ENCODE measurements around the gene ACY1.

Gene ACY1

GRCh38 chr3:52015438-52016228 lies 32.3 kb downstream of the ACY1 start:
- H3K4me1 ChIP-seq (ENCODE audit: insufficient read depth, low read length), result no peaks in the 10 kb centered on the region
- no peaks in the 10 kb centered on the region for H3K27me3 ChIP-seq (ENCODE audit: insufficient read depth, low read length)
- H3K27ac ChIP-seq (ENCODE audit: low read depth, low read length), result no peak overlapping the region
- no peaks in the 10 kb centered on the region for H3K36me3 ChIP-seq (ENCODE audit: insufficient read depth, low read length)
- WGBS, result 91% methylated on average over 13 of the region's 13 CpGs
- H3K9ac ChIP-seq (ENCODE audit: low read depth, low read length), result no peak overlapping the region
- no peak overlapping the region for H3K4me3 ChIP-seq (ENCODE audit: low read length)
- H3K9me3 ChIP-seq (ENCODE audit: insufficient read depth, low read depth, low read length), result no peaks in the 10 kb centered on the region

DNA sequence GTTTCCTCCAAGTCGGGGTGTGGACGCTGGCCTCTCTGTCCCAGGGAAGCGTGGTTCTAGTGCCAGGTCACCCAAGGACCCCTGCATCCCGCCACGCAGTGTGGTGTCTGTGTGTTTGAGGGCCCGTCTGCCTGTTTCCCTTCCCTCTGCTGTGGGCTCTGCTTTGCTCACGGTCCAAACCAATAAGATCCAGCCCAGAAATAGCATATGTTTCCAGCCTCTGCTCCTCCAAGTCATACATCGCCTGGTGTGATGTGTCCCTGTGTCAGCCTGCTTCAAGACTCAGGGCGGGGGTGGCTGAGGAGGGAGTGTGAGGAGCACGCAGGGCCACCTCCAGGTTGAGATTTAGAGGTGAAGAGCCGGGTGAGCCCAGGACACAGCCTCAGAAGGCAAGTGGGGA lies 34.3 kb downstream of the ACY1 start:
- H3K36me3 ChIP-seq (ENCODE audit: insufficient read depth, low read length), result no peaks in the 10 kb centered on the region
- H3K27ac ChIP-seq (ENCODE audit: low read depth, low read length), result no peak overlapping the region
- WGBS, result 90% methylated on average over 11 of the region's 11 CpGs
- no peaks in the 10 kb centered on the region for H3K27me3 ChIP-seq (ENCODE audit: insufficient read depth, low read length)
- H3K9me3 ChIP-seq (ENCODE audit: insufficient read depth, low read depth, low read length), result no peaks in the 10 kb centered on the region
- no peak overlapping the region for H3K9ac ChIP-seq (ENCODE audit: low read depth, low read length)
- H3K4me1 ChIP-seq (ENCODE audit: insufficient read depth, low read length), result peaks cover 2% of the 10 kb centered on the region
- H3K4me3 ChIP-seq (ENCODE audit: low read length), result no peak overlapping the region

DNA sequence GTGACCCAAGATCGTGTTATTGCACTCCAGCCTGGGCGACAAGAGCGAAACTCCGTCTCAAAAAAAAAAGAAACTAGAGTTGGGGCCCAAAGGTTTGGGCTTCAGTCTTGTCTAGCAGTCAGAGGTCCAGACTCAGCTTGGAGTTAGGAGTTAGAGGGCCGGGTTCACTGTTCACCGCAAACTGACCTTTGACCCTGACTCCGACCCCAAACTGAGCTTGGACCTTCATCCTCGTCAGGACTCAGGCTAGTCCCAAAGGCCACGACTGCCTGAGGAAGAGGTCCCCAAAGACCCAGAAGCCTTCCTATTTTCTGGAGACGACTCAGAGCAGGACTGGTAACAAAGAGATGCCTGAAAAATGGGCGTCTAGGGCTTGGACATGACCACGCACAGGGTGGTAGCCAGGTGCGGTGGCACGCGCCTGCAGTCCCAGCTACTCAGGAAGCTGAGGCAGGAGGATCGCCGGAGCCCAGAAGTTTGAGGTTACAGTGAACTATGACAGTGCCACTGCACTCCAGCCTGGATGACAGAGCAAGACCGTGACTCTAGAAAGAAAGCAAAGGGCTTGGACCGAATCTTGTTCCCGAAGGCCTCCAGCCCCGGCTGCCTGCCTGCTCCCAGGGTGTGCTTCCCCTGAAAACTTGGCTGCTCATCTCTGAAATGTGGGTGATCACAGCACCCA lies 35.1 kb downstream of the ACY1 start:
- no peak overlapping the region for H3K9ac ChIP-seq (ENCODE audit: low read depth, low read length)
- H3K27me3 ChIP-seq (ENCODE audit: insufficient read depth, low read length), result no peaks in the 10 kb centered on the region
- 93% methylated on average over 21 of the region's 21 CpGs for WGBS
- peaks cover 8% of the 10 kb centered on the region for H3K4me1 ChIP-seq (ENCODE audit: insufficient read depth, low read length)
- no peak overlapping the region for H3K4me3 ChIP-seq (ENCODE audit: low read length)
- H3K27ac ChIP-seq (ENCODE audit: low read depth, low read length), result no peak overlapping the region
- H3K36me3 ChIP-seq (ENCODE audit: insufficient read depth, low read length), result no peaks in the 10 kb centered on the region
- H3K9me3 ChIP-seq (ENCODE audit: insufficient read depth, low read depth, low read length), result no peaks in the 10 kb centered on the region

DNA sequence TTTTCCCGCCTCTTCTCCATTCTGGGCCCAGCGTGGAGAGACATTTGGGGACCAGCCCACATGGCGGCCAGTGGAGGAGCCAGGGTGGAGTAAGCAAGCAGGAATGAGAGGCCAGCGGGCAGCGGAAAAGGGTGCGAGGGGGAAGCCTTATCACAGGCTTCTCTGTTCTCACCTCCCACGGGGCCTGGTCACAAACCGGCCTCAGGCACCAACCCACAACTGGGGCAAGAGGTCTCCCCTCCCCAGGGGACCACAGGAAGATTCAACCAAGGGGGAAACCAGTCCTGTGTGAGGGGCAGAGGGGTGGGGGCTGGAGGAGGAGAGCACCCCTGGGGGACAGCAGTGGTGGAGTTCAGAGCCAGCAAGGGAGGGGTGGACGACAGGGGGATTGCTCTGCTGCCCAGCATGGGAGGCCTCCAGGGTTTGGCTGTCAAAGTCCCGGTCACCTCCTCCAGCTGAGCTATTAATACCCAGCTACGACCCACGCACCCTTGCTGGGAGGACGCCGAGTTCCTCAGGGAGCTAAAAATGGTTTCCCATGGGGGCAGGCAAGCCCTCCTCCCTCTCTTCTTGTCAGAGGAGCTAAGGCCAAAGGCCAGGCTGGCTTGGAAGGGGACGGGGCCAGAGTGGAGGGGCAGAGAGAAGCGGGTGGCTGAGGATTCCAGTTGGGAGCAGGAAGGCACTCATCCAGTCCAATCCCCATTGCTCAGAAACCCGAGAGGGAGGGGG lies 36.2 kb downstream of the ACY1 start:
- H3K4me1 ChIP-seq (ENCODE audit: insufficient read depth, low read length), result peaks cover 8% of the 10 kb centered on the region
- no peak overlapping the region for H3K27ac ChIP-seq (ENCODE audit: low read depth, low read length)
- 88% methylated on average over 17 of the region's 17 CpGs for WGBS
- H3K36me3 ChIP-seq (ENCODE audit: insufficient read depth, low read length), result no peaks in the 10 kb centered on the region
- no peaks in the 10 kb centered on the region for H3K27me3 ChIP-seq (ENCODE audit: insufficient read depth, low read length)
- no peaks in the 10 kb centered on the region for H3K9me3 ChIP-seq (ENCODE audit: insufficient read depth, low read depth, low read length)
- no peak overlapping the region for H3K4me3 ChIP-seq (ENCODE audit: low read length)
- H3K9ac ChIP-seq (ENCODE audit: low read depth, low read length), result no peak overlapping the region

- Histone ChIP-seq H3K27me3 (ENCODE audit: insufficient read depth, low read length) (no peaks in the 10 kb centered on the region), H3K27ac (ENCODE audit: low read depth, low read length) (no peak overlapping the region), H3K9ac (ENCODE audit: low read depth, low read length) (no peak overlapping the region), H3K36me3 (ENCODE audit: insufficient read depth, low read length) (no peaks in the 10 kb centered on the region), H3K9me3 (ENCODE audit: insufficient read depth, low read depth, low read length) (no peaks in the 10 kb centered on the region), H3K4me1 (ENCODE audit: insufficient read depth, low read length) (peaks cover 8% of the 10 kb centered on the region), H3K4me3 (ENCODE audit: low read length) (no peak overlapping the region)
- 94% methylated on average over 7 of the region's 7 CpGs for WGBS
Measured at GRCh38 chr3:52020796-52021195, 37.5 kb downstream of the ACY1 start.

- Histone ChIP-seq H3K27ac (ENCODE audit: low read depth, low read length) (no peak overlapping the region), H3K9me3 (ENCODE audit: insufficient read depth, low read depth, low read length) (no peaks in the 10 kb centered on the region), H3K9ac (ENCODE audit: low read depth, low read length) (no peak overlapping the region), H3K36me3 (ENCODE audit: insufficient read depth, low read length) (no peaks in the 10 kb centered on the region), H3K27me3 (ENCODE audit: insufficient read depth, low read length) (no peaks in the 10 kb centered on the region), H3K4me1 (ENCODE audit: insufficient read depth, low read length) (peaks cover 8% of the 10 kb centered on the region), H3K4me3 (ENCODE audit: low read length) (no peak overlapping the region)
- WGBS, result 89% methylated on average over 10 of the region's 10 CpGs
Measured at GRCh38 chr3:52021489-52022268, 38.3 kb downstream of the ACY1 start.

- H3K9ac ChIP-seq (ENCODE audit: low read depth, low read length), result no peak overlapping the region
- peaks cover 8% of the 10 kb centered on the region for H3K4me1 ChIP-seq (ENCODE audit: insufficient read depth, low read length)
- H3K4me3 ChIP-seq (ENCODE audit: low read length), result no peak overlapping the region
- no peaks in the 10 kb centered on the region for H3K36me3 ChIP-seq (ENCODE audit: insufficient read depth, low read length)
- H3K27ac ChIP-seq (ENCODE audit: low read depth, low read length), result no peak overlapping the region
- 82% methylated on average over 17 of the region's 20 CpGs for WGBS
- H3K27me3 ChIP-seq (ENCODE audit: insufficient read depth, low read length), result no peaks in the 10 kb centered on the region
- no peaks in the 10 kb centered on the region for H3K9me3 ChIP-seq (ENCODE audit: insufficient read depth, low read depth, low read length)
Measured at GRCh38 chr3:52022323-52023100, 39.2 kb downstream of the ACY1 start.

DNA sequence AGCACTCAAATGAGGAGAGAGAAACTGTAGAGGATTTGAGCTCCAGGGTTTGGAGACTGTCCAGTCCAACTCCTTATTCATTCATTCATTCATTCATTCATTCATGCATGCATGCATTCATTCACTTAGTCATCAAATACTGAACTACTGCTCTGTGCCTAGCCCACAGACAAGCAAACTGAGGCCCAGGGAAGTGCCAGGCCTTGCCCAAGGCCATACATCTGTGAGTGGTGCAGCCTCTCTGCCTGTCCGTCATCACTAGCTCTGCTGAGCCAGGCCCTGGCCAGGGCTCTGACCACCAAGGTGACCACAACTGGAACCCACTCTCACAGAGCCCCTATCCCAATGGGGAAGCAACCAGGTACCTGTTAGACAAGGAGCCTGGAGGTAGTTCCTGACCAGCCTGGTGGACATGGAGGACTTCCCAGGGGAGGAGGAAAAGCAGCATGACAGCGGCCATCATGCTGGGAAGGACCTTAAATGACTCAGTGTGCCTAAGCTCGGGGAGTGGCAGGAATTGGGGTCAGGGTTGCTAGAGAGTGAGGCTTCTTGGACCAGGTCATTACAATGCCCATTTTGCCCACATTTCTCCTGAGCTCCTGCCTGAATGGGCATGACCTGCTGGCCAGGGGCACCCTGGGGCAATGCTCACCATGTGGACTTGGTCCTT lies 39.9 kb downstream of the ACY1 start:
- Histone ChIP-seq H3K36me3 (ENCODE audit: insufficient read depth, low read length) (no peaks in the 10 kb centered on the region), H3K27ac (ENCODE audit: low read depth, low read length) (no peak overlapping the region), H3K9me3 (ENCODE audit: insufficient read depth, low read depth, low read length) (no peaks in the 10 kb centered on the region), H3K27me3 (ENCODE audit: insufficient read depth, low read length) (no peaks in the 10 kb centered on the region), H3K4me1 (ENCODE audit: insufficient read depth, low read length) (peaks cover 8% of the 10 kb centered on the region), H3K9ac (ENCODE audit: low read depth, low read length) (no peak overlapping the region), H3K4me3 (ENCODE audit: low read length) (no peak overlapping the region)
- WGBS, result 98% methylated on average over 3 of the region's 3 CpGs

DNA sequence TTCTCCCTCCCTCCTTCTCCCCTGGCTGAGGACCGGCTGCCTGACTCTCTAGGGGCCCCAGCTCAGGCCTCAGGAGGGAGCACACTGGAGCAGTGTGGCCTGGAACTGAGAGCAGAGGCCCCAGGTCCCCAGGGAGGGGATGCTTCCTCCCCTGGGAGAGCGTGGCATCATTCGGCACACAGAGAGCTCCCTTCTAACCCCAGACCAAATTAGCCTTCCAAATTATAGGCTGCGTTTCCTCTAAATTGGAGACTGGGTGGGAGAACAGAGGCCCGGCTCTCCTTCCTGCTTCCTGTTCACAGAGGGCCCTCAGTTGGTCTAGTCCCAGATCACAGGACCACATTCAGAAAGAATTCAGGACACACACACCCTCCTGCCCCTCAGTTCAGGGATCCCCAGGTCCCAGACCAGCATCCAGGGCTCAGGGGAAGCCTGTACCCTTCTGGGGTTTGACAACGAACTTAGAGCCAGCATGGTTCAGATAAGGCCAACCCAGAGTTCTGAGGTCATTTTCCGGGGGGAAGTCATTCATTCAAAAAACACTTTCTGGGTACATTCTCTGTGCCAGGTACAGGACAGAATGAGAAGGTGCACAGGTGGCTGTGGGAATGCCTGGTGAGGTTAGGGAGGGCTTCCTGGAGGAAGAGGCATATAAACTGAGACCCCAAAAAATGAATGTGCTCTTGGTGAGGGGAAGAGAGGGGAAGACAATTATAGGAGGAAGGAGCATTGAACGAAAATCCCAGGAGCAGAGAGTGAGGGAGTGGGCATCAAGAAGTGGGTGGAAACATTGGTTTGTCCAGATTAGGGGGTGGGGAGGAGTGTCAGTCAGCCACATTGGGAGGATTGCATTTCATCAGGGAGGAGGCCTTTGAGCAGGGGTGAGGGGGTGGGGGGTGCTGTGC lies 40.8 kb downstream of the ACY1 start:
- Histone ChIP-seq H3K36me3 (ENCODE audit: insufficient read depth, low read length) (no peaks in the 10 kb centered on the region), H3K27ac (ENCODE audit: low read depth, low read length) (no peak overlapping the region), H3K9me3 (ENCODE audit: insufficient read depth, low read depth, low read length) (no peaks in the 10 kb centered on the region), H3K27me3 (ENCODE audit: insufficient read depth, low read length) (no peaks in the 10 kb centered on the region), H3K4me1 (ENCODE audit: insufficient read depth, low read length) (peaks cover 8% of the 10 kb centered on the region), H3K9ac (ENCODE audit: low read depth, low read length) (no peak overlapping the region), H3K4me3 (ENCODE audit: low read length) (no peak overlapping the region)
- WGBS, result 86% methylated on average over 8 of the region's 8 CpGs
